GM23338 (cell line): ENCODE data around the gene KCNK3.

Experiments
- CREB1 ChIP-seq: fragments of 250-450 bp; sonication (Bioruptor Pico); IDR thresholded peaks from 2 replicates; pipeline ENCODE4 v1.5.0; 2020; ENCODE audit warnings: low read depth, mild to moderate bottlenecking, moderate library complexity
- EZH2 ChIP-seq: fragments of 200-600 bp; sonication (generic); IDR thresholded peaks from one replicate; pipeline ENCODE4 v1.8.0; 2017; ENCODE audit warnings: antibody characterized with exemption, mild to moderate bottlenecking, low read depth; ENCODE audit not compliant: unreplicated experiment
- EZH2phosphoT487 ChIP-seq: fragments of 200-600 bp; sonication (generic); IDR thresholded peaks from one replicate; pipeline ENCODE4 v1.8.1; 2018; ENCODE audit warnings: antibody characterized with exemption; ENCODE audit not compliant: unreplicated experiment
- JUNB ChIP-seq: IDR thresholded peaks from one replicate; pipeline ENCODE4 v1.6.1; 2016; ENCODE audit warnings: antibody characterized with exemption; ENCODE audit not compliant: unreplicated experiment
- POLR2AphosphoS5 ChIP-seq: IDR thresholded peaks from 2 replicates; pipeline ENCODE4 v1.6.1; 2016; ENCODE audit warnings: antibody characterized with exemption, low read depth
- ZNF114 ChIP-seq: fragments of 250-450 bp; sonication (Bioruptor Pico); IDR thresholded peaks from 2 replicates; pipeline ENCODE4 v1.5.0; 2020; ENCODE audit warnings: mild to moderate bottlenecking, moderate library complexity
- ZNF331 ChIP-seq: fragments of 250-450 bp; sonication (Bioruptor Pico); IDR thresholded peaks from 2 replicates; pipeline ENCODE4 v1.5.0; 2020; ENCODE audit warnings: low read depth, mild to moderate bottlenecking, moderate library complexity
- TF ChIP-seq, protein P1 (sequence below), 2 experiments: fragments of 200-600 bp in 1 of 2; sonication (generic) in 1 of 2; conservative IDR thresholded peaks; 2 replicates each; pipeline versions ENCODE4 v1.5.1 to v1.6.1; 2016 to 2017; ENCODE audit warnings: antibody characterized with exemption in 2 of 2, low read depth in 2 of 2, mild to moderate bottlenecking in 2 of 2, moderate library complexity in 1 of 2
- TF ChIP-seq, protein P2 (sequence below): IDR thresholded peaks from one replicate; pipeline ENCODE4 v1.6.1; 2018; ENCODE audit warnings: antibody characterized with exemption; ENCODE audit not compliant: unreplicated experiment
- TF ChIP-seq, protein P3 (sequence below): IDR thresholded peaks from 2 replicates; pipeline ENCODE4 v1.6.1; 2016; ENCODE audit warnings: antibody characterized with exemption
- TF ChIP-seq, protein P4 (sequence below): fragments of 250-450 bp; sonication (Bioruptor Pico); IDR thresholded peaks from 2 replicates; pipeline ENCODE4 v1.5.0; 2020; ENCODE audit warnings: mild to moderate bottlenecking, moderate library complexity

DNA sequence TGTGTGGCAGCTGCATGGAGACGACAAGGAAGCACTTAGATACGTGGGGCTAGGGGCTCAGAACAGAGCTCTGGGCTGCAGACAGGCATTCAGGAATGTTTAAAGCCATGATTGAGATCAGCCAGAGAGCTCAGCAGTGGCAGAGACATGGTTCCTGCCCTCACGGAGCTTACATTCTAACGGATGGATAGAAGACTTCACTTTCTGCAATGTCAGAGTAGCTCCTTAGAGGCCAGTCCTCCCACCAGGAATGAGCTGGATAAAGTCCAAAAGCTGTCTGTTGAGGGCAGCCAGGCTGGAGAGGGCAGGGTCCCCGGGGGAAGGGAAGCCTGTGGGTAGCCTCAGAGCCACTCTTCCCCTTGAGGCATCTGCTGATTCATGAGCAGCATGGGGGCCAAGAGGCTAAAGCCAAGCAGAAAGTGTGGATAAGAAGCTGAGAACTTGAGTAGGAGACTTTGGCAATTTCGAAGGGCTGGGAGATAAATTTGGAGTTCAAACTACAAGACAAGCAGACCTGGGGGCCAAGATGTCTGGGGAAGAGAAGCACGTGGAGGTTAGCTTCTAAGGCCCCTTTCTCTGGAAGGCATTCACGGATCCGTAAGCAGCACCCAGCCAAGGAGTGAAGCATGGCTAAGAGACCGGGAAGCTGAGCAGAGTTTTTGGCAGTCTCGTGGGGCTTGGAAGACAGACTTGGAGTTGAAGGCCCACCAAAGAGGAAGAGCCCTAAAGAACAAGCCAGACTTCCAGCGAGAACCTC lies 41.6 kb upstream of the KCNK3 start:
- TF ChIP-seq, protein P1, sequence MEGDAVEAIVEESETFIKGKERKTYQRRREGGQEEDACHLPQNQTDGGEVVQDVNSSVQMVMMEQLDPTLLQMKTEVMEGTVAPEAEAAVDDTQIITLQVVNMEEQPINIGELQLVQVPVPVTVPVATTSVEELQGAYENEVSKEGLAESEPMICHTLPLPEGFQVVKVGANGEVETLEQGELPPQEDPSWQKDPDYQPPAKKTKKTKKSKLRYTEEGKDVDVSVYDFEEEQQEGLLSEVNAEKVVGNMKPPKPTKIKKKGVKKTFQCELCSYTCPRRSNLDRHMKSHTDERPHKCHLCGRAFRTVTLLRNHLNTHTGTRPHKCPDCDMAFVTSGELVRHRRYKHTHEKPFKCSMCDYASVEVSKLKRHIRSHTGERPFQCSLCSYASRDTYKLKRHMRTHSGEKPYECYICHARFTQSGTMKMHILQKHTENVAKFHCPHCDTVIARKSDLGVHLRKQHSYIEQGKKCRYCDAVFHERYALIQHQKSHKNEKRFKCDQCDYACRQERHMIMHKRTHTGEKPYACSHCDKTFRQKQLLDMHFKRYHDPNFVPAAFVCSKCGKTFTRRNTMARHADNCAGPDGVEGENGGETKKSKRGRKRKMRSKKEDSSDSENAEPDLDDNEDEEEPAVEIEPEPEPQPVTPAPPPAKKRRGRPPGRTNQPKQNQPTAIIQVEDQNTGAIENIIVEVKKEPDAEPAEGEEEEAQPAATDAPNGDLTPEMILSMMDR (conservative IDR thresholded peaks at IDR 0.05; ENCODE audit: low read depth in 2 of 2), result no peak
- TF ChIP-seq JUNB (no peak), EZH2 (no peak), POLR2AphosphoS5 (no peak), ZNF114 (no peak), CREB1 (CRISPR knock-in tag) (no peak), ZNF331 (CRISPR knock-in tag) (no peak), EZH2phosphoT487 (no peak)
- TF ChIP-seq, protein P2, sequence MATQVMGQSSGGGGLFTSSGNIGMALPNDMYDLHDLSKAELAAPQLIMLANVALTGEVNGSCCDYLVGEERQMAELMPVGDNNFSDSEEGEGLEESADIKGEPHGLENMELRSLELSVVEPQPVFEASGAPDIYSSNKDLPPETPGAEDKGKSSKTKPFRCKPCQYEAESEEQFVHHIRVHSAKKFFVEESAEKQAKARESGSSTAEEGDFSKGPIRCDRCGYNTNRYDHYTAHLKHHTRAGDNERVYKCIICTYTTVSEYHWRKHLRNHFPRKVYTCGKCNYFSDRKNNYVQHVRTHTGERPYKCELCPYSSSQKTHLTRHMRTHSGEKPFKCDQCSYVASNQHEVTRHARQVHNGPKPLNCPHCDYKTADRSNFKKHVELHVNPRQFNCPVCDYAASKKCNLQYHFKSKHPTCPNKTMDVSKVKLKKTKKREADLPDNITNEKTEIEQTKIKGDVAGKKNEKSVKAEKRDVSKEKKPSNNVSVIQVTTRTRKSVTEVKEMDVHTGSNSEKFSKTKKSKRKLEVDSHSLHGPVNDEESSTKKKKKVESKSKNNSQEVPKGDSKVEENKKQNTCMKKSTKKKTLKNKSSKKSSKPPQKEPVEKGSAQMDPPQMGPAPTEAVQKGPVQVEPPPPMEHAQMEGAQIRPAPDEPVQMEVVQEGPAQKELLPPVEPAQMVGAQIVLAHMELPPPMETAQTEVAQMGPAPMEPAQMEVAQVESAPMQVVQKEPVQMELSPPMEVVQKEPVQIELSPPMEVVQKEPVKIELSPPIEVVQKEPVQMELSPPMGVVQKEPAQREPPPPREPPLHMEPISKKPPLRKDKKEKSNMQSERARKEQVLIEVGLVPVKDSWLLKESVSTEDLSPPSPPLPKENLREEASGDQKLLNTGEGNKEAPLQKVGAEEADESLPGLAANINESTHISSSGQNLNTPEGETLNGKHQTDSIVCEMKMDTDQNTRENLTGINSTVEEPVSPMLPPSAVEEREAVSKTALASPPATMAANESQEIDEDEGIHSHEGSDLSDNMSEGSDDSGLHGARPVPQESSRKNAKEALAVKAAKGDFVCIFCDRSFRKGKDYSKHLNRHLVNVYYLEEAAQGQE, result no peak
- TF ChIP-seq, protein P3, sequence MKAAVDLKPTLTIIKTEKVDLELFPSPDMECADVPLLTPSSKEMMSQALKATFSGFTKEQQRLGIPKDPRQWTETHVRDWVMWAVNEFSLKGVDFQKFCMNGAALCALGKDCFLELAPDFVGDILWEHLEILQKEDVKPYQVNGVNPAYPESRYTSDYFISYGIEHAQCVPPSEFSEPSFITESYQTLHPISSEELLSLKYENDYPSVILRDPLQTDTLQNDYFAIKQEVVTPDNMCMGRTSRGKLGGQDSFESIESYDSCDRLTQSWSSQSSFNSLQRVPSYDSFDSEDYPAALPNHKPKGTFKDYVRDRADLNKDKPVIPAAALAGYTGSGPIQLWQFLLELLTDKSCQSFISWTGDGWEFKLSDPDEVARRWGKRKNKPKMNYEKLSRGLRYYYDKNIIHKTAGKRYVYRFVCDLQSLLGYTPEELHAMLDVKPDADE, result no peak
- TF ChIP-seq, protein P4, sequence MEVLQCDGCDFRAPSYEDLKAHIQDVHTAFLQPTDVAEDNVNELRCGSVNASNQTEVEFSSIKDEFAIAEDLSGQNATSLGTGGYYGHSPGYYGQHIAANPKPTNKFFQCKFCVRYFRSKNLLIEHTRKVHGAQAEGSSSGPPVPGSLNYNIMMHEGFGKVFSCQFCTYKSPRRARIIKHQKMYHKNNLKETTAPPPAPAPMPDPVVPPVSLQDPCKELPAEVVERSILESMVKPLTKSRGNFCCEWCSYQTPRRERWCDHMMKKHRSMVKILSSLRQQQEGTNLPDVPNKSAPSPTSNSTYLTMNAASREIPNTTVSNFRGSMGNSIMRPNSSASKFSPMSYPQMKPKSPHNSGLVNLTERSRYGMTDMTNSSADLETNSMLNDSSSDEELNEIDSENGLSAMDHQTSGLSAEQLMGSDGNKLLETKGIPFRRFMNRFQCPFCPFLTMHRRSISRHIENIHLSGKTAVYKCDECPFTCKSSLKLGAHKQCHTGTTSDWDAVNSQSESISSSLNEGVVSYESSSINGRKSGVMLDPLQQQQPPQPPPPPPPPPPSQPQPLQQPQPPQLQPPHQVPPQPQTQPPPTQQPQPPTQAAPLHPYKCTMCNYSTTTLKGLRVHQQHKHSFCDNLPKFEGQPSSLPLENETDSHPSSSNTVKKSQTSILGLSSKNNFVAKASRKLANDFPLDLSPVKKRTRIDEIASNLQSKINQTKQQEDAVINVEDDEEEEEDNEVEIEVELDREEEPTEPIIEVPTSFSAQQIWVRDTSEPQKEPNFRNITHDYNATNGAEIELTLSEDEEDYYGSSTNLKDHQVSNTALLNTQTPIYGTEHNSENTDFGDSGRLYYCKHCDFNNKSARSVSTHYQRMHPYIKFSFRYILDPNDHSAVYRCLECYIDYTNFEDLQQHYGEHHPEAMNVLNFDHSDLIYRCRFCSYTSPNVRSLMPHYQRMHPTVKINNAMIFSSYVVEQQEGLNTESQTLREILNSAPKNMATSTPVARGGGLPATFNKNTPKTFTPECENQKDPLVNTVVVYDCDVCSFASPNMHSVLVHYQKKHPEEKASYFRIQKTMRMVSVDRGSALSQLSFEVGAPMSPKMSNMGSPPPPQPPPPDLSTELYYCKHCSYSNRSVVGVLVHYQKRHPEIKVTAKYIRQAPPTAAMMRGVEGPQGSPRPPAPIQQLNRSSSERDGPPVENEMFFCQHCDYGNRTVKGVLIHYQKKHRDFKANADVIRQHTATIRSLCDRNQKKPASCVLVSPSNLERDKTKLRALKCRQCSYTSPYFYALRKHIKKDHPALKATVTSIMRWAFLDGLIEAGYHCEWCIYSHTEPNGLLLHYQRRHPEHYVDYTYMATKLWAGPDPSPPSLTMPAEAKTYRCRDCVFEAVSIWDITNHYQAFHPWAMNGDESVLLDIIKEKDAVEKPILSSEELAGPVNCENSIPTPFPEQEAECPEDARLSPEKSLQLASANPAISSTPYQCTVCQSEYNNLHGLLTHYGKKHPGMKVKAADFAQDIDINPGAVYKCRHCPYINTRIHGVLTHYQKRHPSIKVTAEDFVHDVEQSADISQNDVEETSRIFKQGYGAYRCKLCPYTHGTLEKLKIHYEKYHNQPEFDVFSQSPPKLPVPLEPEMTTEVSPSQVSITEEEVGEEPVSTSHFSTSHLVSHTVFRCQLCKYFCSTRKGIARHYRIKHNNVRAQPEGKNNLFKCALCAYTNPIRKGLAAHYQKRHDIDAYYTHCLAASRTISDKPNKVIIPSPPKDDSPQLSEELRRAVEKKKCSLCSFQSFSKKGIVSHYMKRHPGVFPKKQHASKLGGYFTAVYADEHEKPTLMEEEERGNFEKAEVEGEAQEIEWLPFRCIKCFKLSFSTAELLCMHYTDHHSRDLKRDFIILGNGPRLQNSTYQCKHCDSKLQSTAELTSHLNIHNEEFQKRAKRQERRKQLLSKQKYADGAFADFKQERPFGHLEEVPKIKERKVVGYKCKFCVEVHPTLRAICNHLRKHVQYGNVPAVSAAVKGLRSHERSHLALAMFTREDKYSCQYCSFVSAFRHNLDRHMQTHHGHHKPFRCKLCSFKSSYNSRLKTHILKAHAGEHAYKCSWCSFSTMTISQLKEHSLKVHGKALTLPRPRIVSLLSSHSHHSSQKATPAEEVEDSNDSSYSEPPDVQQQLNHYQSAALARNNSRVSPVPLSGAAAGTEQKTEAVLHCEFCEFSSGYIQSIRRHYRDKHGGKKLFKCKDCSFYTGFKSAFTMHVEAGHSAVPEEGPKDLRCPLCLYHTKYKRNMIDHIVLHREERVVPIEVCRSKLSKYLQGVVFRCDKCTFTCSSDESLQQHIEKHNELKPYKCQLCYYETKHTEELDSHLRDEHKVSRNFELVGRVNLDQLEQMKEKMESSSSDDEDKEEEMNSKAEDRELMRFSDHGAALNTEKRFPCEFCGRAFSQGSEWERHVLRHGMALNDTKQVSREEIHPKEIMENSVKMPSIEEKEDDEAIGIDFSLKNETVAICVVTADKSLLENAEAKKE (CRISPR knock-in tag), result no peak
